ENCODE results near the gene TTC9B.

The TTC9B gene

DNA sequence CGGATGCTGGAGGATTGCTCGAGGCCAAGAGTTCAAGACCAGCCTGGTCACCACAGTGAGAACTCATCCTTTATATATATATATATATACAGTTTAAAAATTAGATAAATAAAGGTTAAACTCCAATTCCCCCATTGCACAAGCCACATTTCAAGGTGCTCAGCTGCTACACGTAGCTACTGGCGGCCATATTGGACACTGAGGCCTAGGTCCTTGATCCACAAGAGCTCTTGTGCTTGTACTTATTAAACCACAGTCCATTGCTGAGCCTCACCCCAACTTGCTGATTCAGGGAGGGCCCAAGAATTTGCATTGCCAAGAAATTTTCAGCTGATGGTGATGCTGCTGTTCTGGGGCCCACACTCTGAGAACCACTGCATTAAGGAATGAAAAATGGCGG, 9.6 kb downstream of the TTC9B start:
- no peak for DNase-seq (ENCODE audit: low read depth)
- no peak overlapping the region for H3K4me3 ChIP-seq (ENCODE audit: low read depth, low read length)
- TF ChIP-seq MYC (IDR thresholded peaks at IDR 0.05; ENCODE audit: low read depth, low read length) (no peak), POLR2A (IDR thresholded peaks at IDR 0.05; ENCODE audit: extremely low read depth, insufficient read length) (no peak), CTCF (IDR thresholded peaks at IDR 0.05; ENCODE audit: low read depth, low read length) (no peak)
- TF ChIP-seq, protein P1, sequence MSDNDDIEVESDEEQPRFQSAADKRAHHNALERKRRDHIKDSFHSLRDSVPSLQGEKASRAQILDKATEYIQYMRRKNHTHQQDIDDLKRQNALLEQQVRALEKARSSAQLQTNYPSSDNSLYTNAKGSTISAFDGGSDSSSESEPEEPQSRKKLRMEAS (IDR thresholded peaks at IDR 0.05; ENCODE audit: low read depth, low read length): no peak

DNA sequence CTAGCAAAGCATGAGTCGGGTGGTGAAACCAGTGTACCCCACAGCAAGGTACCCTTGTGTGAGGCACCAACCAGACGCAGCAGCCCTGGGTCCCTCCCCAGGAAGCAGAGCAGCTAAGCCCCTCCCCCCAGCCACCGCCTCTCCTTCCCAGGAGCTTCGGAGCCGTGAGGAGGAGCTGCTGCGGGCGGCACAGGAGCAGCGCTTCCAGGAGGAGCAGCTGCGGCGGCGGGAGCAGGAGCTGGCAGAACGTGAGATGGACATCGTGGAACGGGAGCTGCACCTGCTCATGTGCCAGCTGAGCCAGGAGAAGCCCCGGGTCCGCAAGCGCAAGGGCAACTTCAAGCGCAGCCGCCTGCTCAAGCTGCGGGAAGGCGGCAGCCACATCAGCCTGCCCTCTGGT, 12.4 kb downstream of the TTC9B start:
- H3K4me3 ChIP-seq (ENCODE audit: low read depth, low read length): no peak overlapping the region
- no peak for DNase-seq (ENCODE audit: low read depth)
- TF ChIP-seq POLR2A (IDR thresholded peaks at IDR 0.05; ENCODE audit: extremely low read depth, insufficient read length): no peak
- TF ChIP-seq, protein P1 (IDR thresholded peaks at IDR 0.05; ENCODE audit: low read depth, low read length): no peak
- TF ChIP-seq MYC (IDR thresholded peaks at IDR 0.05; ENCODE audit: low read depth, low read length): no peak
- TF ChIP-seq CTCF (IDR thresholded peaks at IDR 0.05; ENCODE audit: low read depth, low read length): no peak

DNA sequence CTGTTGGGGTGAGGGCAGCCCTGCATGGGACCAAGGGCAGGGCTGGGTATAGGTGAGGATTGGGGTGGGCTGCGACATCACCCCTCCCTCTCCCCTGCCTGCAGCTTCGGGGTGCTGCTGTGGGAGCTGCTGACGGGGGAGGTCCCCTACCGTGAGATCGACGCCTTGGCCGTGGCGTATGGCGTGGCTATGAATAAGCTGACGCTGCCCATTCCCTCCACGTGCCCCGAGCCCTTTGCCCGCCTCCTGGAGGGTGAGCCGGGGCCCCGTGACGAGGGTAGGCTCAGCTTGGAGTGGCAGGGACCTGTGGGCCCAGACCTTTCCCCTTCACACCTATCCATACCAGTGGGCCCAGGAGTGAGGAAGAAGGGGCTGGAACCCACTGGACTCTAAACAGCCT, 13.8 kb downstream of the TTC9B start:
- no peak for DNase-seq (ENCODE audit: low read depth)
- no peak for TF ChIP-seq CTCF (IDR thresholded peaks at IDR 0.05; ENCODE audit: low read depth, low read length)
- no peak overlapping the region for H3K4me3 ChIP-seq (ENCODE audit: low read depth, low read length)

DNA sequence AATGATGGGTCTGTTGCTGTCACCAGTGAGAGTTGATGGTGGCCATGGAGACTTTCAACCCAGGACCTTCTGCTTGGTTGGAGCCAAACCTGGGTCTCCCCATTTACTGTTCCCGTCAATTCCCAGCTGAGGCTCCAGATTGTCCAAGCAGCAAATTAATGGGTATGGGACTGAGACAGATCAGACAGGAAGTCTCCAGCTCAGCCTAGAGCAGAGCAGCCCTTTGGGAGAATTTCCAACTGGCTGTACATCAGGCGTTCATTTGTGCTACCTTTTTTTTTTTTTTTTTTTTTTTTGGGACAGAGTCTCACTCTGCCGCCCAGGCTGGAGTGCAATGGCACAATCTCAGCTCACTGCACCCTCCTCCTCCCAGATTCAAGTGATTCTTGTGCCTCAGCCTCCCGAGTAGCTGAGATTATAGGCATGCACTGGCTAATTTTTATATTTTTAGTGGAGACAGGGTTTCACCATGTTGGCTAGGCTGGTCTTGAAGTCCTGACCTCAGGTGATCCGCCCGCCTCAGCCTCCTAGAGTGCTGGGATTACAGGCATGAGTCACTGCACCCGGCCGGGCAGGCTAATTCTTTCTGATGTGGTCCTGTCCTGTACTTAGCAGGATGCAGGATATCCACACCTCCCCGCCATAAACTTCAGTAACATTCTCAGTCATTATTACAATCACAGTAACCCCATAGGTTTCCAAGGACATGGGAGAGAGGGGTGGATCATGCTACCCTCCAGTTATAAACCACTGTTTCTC, 17.7 kb downstream of the TTC9B start:
- H3K4me3 ChIP-seq (ENCODE audit: low read depth, low read length): no peak overlapping the region
- no peak for DNase-seq (ENCODE audit: low read depth)
- no peak for TF ChIP-seq MYC (IDR thresholded peaks at IDR 0.05; ENCODE audit: low read depth, low read length)
- no peak for TF ChIP-seq POLR2A (IDR thresholded peaks at IDR 0.05; ENCODE audit: extremely low read depth, insufficient read length)
- TF ChIP-seq CTCF (IDR thresholded peaks at IDR 0.05; ENCODE audit: low read depth, low read length): no peak
- TF ChIP-seq, protein P1 (IDR thresholded peaks at IDR 0.05; ENCODE audit: low read depth, low read length): no peak

DNA sequence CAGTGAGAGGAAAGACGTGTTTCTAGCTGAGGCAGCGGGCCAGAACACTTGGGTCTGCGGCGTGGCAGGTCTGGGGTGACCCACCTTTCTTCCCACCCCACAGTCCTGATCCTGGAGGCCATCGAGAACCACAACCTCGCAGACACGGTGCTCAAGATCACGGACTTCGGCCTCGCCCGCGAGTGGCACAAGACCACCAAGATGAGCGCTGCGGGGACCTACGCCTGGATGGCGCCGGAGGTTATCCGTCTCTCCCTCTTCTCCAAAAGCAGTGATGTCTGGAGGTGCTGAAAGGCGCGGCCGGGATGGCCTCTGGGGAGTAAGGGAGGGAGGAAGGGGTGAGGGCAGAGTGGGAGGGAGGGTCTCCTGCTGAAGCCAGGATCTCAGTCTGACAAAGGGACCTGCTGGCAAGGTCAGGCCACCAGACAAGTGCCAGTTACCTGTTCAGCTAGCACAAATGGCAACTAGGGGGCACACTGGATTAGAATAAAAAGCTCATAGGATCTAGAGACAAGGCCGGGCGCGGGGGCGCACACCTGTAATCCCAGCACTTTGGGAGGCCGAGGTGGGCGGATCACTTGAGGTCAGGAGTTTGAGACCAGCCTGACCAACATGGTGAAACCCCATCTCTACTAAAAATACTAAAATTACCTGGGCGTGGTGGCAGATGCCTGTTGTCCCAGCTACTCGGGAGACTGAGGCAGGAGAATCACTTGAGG, 19.8 kb downstream of the TTC9B start:
- H3K4me3 ChIP-seq (ENCODE audit: low read depth, low read length): no peak overlapping the region
- TF ChIP-seq CTCF (IDR thresholded peaks at IDR 0.05; ENCODE audit: low read depth, low read length) (no peak), POLR2A (IDR thresholded peaks at IDR 0.05; ENCODE audit: extremely low read depth, insufficient read length) (no peak), MYC (IDR thresholded peaks at IDR 0.05; ENCODE audit: low read depth, low read length) (no peak)
- TF ChIP-seq, protein P1 (IDR thresholded peaks at IDR 0.05; ENCODE audit: low read depth, low read length): no peak
- DNase-seq (ENCODE audit: low read depth): no peak
